ENCODE measurements around the gene ZNF697. TPM values are rescaled to one million over a fixed set of nuclear protein-coding genes. Genes with fewer than 3 reads are reported as not detected.

Gene ZNF697
- 5.5 and 7.9 TPM in 2 replicates for total RNA-seq (2011; cell fraction: chromatin; rRNA removed; ENCODE audit: low replicate concordance)
- total RNA-seq (2011; cell fraction: nucleolus; rRNA removed): 4.5 and 5.7 TPM in 2 replicates
- total RNA-seq (2011; cell fraction: nucleoplasm; rRNA removed): 7.8 and 9.9 TPM in 2 replicates
- total RNA-seq (2014; rRNA removed) (9.9 and 10.9 TPM in 2 replicates), total RNA-seq (2014; rRNA removed; fragmentation: Illumina TruSeq; extraction: Trizol) (9.0 and 12.4 TPM in 2 replicates), total RNA-seq (2015; rRNA removed; fragmentation: Illumina TruSeq; extraction: Trizol) (4.3 and 4.5 TPM in 2 replicates), total RNA-seq (2021) (10.6 and 13.6 TPM in 2 replicates), polyA plus RNA-seq (2011; rRNA removed) (3.0 and 5.2 TPM in 2 replicates), polyA plus RNA-seq (2014; fragmentation: Illumina TruSeq; extraction: Trizol) (8.3 and 9.1 TPM in 2 replicates), polyA plus RNA-seq (2014; fragmentation: Nextera tagmentation; extraction: Ambion mirVana) (1 to 10 TPM; 2.1 TPM), polyA plus RNA-seq (2014; rRNA removed) (6.7 and 8.8 TPM in 2 replicates), polyA minus RNA-seq (2011; rRNA and poly(A)+ RNA removed) (6.8 and 8.7 TPM in 2 replicates), Bru-seq, nascent RNA (percentile 93 among the genes with signal in this experiment), BruChase-seq, experiment 1, labeled RNA remaining after a 2-hour chase (percentile 89 among the genes with signal in this experiment), BruChase-seq, experiment 2, labeled RNA remaining after a 6-hour chase (percentile 88 among the genes with signal in this experiment)
- 2.7 and 3.4 TPM in 2 replicates for polyA plus RNA-seq (2011; cell fraction: cytosol; rRNA removed)
- polyA plus RNA-seq (2011; cell fraction: nucleus; rRNA removed): 3.0 and 4.5 TPM in 2 replicates
- polyA plus RNA-seq (2012): 5.3 and 9.9 TPM in 2 replicates
- polyA minus RNA-seq (2011; cell fraction: cytosol; rRNA and poly(A)+ RNA removed): 4.3 and 6.0 TPM in 2 replicates
- polyA minus RNA-seq (2011; cell fraction: nucleus; rRNA and poly(A)+ RNA removed): 5.4 and 6.9 TPM in 2 replicates
- long read RNA-seq, experiment 1, partial matches to known transcripts: 0 of 7 reads
- long read RNA-seq, experiment 1, other reads (novel, unspliced or antisense): 7 of 7 reads
- long read RNA-seq, experiment 2, partial matches to known transcripts: 0 of 8 reads
- long read RNA-seq, experiment 2, other reads (novel, unspliced or antisense): 8 of 8 reads
- long read RNA-seq, experiment 3: 0 reads

GRCh38 chr1:119647734-119648619 is at the start of gene ZNF697:
Gene ZNF697, minus strand, starts transcription at chr1:119648266. Its CDS starts 22,166 bp downstream, at chr1:119626100.
- H3K9me1 ChIP-seq (ENCODE audit: control insufficient read depth, insufficient read depth, low read length): no peaks in the 10 kb centered on the region
- ChIA-PET CTCF (ENCODE audit: low intra/inter-chr PET ratio) (no interaction called here), POLR2A (interaction anchor here (0.6 to 2.0 kb wide), 21 partner anchors 9 to 507 kb away, joined by 3 to 12 read pairs (median 4); partner anchors contain the start of gene PHGDH)
- H3K9me3 ChIP-seq (replicated peaks; ENCODE audit: control insufficient read depth, insufficient read depth, low read depth, low read length): no peaks in the 10 kb centered on the region
- peak within 1 kb of the TSS; percentile 91 for H2AFZ ChIP-seq (ENCODE audit: low read depth, low read length)
- in situ Hi-C loops (cut with MboI) (no loop called here), intact Hi-C loops (cut with micrococcal nuclease) (loop anchor here (1.0 kb wide), 1 partner anchor 99 kb away; no protein-coding TSS in a partner anchor)
- WGBS (ENCODE audit: insufficient coverage, low coverage, missing lambda C conversion rate): under 1% methylated on average over 76 of the region's 81 CpGs
- H3K4me3 ChIP-seq: peak within 1 kb of the TSS; percentile 90
- no peaks in the 10 kb centered on the region for H4K20me1 ChIP-seq (replicated peaks; ENCODE audit: control insufficient read depth, insufficient read depth, low read length)
- peak within 1 kb of the TSS; percentile 71 for H3K27ac ChIP-seq (ENCODE audit: extremely low read depth, low read depth, low read length)
- peaks cover 34% of the 10 kb centered on the region for H3K79me2 ChIP-seq (ENCODE audit: control insufficient read depth, insufficient read depth, low read length)
- peak within 1 kb of the TSS; percentile 94 for H3K4me2 ChIP-seq (ENCODE audit: insufficient read depth, low read length)
- peaks cover 10 to 19% of the 10 kb centered on the region in 2 experiments; a peak in 2 of 5 replicates for H3K27me3 ChIP-seq (ENCODE audit: control insufficient read depth in 2 of 2, insufficient read depth in 2 of 2, low read length in 2 of 2)
- peaks cover 15 to 25% of the 10 kb centered on the region in 2 experiments for H3K4me1 ChIP-seq (replicated peaks in 1 of 2; ENCODE audit: control insufficient read depth in 2 of 2, insufficient read depth in 2 of 2, low read length in 2 of 2)
- TSS peak; percentile 32 for BruUV-seq (replicated peaks)
- H3K9ac ChIP-seq (ENCODE audit: insufficient read depth in 1 of 2, low read depth in 2 of 2, low read length in 2 of 2): peak within 1 kb of the TSS; percentile 80 to 96
- FAIRE-seq (peak; percentile 82), DNase-seq (ENCODE audit: extremely low read depth in 1 of 4, low spot score in 3 of 4) (peak; percentile 88 to 96 (median 91)), ATAC-seq (peak; percentile 87)
- H3K36me3 ChIP-seq (ENCODE audit: control insufficient read depth, insufficient read depth, low read length): no peaks in the 10 kb centered on the region
- no peak for TF ChIP-seq HMBOX1 (IDR thresholded peaks at IDR 0.05)
- TF ChIP-seq NFATC3 (IDR thresholded peaks at IDR 0.05): no peak
- TF ChIP-seq KLF1 (tag; IDR thresholded peaks at IDR 0.05): peak; percentile 41; the same call in 1 of the 2 replicates
- no peak for TF ChIP-seq ATF3 (IDR thresholded peaks at IDR 0.05)
- TF ChIP-seq ATF3 (CRISPR knock-in tag; conservative IDR thresholded peaks at IDR 0.05): no peak
- TF ChIP-seq SREBF2 (CRISPR knock-in tag; IDR thresholded peaks at IDR 0.05): no peak
- no peak for TF ChIP-seq HDAC8 (tag; IDR thresholded peaks at IDR 0.05)
- peak; percentile 65 for TF ChIP-seq ARID4B (CRISPR knock-in tag; IDR thresholded peaks at IDR 0.05)
- peak; percentile 55 for TF ChIP-seq PRPF4 (IDR thresholded peaks at IDR 0.05; ENCODE audit: insufficient read depth, low read depth, low read length, poor library complexity, severe bottlenecking)
- peak; percentile 81 for TF ChIP-seq GABPB1 (CRISPR knock-in tag; IDR thresholded peaks at IDR 0.05)
